Stimulated activated CD8-positive, alpha-beta memory T cell treated with anti-CD3 and anti-CD28 coated beads, Interleukin-2, amount 100 ng/mL, for 48 hours (primary cell): ENCODE measurements around the gene CTSH.

Source experiments
- DNase-seq, 2 donors: peaks; one replicate each; pipeline ENCODE4 v3.0.0-alpha.2; 2020; ENCODE audit warnings: low read depth in 2 of 2

Gene CTSH

GRCh38 chr15:78977591-78978347 is 32.9 kb upstream of the CTSH start:
- no peak for DNase-seq

DNA sequence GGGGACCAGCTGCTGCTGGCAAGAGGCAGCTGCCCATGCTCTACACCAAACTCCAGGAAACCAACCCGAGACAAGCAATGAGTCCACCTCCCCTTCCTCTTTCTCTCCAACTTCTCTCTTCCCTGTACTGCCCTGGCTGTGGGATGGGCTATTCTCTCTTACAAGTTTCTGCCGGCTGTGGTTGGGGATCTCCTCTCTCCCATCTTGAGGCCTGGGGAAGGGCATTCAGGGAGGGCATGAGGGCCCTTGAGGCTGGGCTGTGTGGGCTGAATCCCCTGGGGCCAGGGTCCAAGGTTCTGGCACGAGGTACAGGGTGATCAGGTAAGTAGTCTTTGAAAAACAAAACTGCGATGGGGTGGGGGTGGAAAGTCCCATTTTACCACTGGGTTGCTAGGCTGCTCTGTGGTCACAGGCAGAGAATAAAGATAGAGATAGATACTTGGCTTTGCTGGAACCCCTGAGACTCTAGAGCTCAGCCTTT is 32.3 kb upstream of the CTSH start:
- no peak for DNase-seq

DNA sequence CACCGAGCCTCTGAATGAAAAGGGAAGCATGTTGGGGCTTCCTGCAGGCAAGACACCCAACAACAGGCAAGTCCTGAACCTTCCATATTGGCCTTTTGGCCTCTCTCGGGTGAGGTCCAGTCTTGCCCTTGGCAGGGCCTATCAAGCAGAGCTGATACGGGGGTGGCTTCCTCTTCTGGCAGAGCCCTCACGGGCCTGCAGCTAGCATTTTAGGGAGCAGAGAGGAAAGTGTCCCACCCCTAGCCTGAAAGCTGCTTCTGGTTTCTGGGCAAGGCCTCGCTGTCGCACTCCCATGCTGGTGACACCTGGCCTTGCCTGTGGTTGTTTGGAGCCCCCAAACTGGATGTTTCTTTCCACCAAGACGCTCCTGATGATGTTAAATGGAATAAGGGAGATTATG is 31.8 kb upstream of the CTSH start:
- DNase-seq, result no peak

DNA sequence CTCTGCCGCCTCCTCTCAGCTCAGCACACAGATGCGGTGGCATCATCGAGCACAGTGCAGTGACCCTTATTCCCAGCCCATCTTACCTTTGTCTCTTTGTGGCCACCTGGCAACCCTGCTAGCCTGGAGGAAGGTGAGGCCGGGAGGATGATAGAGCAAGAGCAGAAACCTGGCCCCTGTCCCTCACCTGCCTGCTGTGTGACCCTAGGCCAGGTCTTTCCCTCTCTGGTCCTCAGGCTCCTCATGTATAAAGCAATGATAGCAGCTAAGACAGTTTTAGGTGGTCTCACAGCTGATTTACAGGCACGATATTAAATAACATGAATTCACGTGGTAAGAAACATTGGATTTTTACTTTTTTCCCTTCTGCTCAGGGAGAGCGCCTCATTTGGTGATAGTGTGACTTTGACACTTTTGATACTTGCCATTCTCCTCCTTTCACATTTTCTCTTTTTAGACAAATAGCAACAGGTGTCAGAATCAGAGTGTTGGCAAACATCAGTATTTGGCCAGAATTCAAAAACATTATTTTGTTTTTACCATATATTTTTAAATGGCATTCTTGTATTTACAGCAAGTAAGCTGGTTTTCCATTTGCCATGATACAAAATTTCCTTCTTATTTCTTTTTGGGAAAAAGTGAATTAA is 29.5 kb upstream of the CTSH start:
- DNase-seq, result no peak

DNA sequence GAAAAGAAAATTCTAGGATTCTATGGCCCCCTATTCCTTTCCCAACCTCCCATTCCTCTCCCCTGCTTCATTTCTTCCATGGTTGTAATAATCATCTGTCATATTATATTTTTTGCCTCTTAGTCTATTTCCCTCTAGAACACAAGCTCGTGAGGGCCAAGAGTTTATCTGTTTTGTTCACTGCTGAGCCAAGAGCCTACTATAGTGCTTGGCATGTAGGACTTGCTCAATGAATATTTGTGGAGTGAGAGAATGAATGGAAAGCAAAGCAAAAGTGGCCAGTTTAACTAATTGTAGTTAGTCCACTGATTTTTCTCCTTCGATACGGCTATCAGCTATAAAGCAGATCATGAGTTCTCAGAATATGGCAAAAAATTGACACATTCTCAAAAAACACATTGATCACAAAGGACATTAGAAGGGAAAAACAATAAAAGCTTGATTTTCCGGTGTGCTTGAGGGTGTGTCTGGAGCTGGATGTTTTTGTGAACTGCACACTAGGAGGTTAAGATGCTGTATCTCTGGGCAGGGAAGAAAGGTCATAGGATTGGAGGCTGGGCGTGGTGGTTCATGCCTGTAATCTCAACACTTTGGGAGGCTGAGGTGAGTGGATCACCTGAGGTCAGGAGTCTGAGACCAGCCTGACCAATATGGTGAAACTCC is 25.0 kb upstream of the CTSH start:
- no peak for DNase-seq

GRCh38 chr15:78968539-78969271 is 23.9 kb upstream of the CTSH start:
- no peak for DNase-seq

GRCh38 chr15:78968114-78968513 is 23.3 kb upstream of the CTSH start:
- no peak for DNase-seq

GRCh38 chr15:78960308-78960707 is 15.5 kb upstream of the CTSH start:
- DNase-seq, result no peak

DNA sequence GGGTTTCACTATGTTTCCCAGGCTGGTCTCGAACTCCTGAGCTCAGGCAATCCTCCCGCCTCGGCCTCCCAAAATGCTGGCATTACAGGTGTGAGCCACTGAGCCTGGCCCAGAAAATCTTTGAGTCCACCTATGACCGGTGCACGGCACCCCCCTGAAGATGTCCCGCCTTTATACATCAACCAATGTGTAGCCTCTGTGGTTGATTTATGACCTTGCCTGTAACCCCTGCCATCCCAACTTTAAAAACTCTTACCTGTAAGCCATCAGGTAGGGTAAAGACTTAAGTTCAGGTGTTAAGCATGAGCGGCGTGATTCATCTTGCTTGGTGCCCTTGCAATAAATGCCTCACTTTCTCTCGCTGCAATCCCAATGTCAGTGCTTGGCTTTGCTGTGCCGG is 14.5 kb upstream of the CTSH start:
- no peak for DNase-seq

- no peak for DNase-seq
Measured at GRCh38 chr15:78957416-78958093, 12.7 kb upstream of the CTSH start.

DNA sequence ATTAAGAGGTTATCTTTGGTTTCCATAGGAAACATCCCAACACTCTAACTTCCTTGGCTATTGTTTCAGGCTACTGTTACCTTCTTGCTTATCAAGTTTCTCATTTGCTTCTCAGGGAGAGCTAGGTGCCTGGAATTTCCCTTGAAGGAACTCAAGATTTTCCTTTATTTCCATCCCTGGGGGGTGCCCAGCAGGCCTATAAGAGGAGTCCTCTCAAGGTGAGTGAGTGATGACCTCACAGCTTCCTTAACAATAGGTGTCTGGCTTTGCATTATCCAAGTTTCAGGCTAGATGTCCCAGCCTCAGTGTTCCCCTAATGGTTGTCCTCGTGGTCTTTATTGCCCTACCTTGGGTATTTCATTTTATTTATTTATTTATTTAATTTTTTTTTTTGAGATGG is 12.1 kb upstream of the CTSH start:
- DNase-seq, result no peak

DNA sequence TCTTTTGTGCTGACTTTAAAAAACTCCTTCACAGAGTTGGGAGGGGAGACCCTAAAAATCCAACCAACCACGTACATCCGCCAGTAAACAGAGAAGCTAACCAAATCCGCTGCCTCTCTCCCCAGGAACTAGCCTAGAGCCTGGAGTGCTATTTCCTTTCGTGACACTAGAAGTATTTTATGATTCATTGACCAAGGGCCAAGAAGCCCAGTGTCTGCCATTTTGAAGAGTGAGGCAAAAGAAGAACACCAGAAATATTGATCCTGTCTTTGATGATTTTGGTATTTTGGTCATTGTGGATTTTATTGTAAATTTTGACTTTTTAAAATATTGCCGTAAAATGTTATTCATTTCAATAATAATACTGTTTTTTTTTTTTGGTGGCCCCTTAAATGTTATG is 10.5 kb upstream of the CTSH start:
- DNase-seq, result no peak

- DNase-seq, result no peak
Measured at GRCh38 chr15:78951841-78952238, 7.0 kb upstream of the CTSH start.

DNA sequence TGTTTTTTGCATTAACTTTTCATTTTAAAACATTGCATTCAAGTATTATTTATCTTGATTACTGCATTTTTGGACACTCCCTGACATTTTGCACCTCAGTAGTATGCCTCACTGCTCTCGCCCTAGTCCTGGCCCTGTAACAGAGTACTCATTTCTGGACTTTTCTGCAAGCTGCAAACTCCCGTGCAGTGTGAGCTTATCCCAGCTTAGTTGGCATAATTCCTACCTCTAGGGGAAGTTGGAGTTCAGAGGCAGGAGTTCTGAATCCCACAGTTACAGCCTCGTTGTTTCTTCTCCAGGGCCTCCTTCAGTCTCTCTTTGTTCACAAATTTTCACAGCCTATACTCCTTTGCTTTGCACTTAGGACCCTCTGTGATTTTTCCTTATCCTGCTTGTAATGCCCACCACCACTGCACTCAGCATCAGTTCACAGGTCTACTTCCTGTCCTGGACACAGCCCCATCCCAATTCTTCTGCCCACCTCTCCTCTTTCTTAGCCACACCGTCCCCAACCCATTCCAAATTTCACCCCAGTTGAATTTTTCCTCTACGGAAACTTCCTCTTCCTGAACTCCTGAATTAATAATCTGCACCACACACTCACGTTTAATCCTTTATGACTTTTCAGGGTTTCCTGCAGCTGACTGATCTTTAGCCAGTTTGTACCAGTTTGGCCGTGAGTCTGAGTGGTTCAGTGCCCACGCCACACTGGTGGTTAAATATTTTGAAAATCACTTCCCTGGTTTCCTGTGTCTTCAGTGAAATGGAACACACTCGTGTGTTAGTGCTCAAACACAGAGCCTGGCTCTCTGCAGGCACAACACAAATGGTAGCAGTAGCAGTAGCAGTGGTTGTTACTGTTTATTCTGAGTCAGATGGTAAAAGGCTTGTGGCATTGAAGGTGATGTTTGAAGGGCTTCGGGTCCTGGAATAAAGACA is 6.3 kb upstream of the CTSH start:
- DNase-seq, result no peak

GRCh38 chr15:78950343-78950742 is 5.5 kb upstream of the CTSH start:
- DNase-seq, result no peak

GRCh38 chr15:78949461-78949860 is 4.6 kb upstream of the CTSH start:
- DNase-seq, result no peak

GRCh38 chr15:78947506-78947905 is 2.7 kb upstream of the CTSH start:
- DNase-seq, result no peak

- no peak for DNase-seq
Measured at GRCh38 chr15:78946493-78946892, 1.6 kb upstream of the CTSH start.

- no peak for DNase-seq
Measured at GRCh38 chr15:78944202-78944625, 632 bp downstream of the CTSH start.

DNA sequence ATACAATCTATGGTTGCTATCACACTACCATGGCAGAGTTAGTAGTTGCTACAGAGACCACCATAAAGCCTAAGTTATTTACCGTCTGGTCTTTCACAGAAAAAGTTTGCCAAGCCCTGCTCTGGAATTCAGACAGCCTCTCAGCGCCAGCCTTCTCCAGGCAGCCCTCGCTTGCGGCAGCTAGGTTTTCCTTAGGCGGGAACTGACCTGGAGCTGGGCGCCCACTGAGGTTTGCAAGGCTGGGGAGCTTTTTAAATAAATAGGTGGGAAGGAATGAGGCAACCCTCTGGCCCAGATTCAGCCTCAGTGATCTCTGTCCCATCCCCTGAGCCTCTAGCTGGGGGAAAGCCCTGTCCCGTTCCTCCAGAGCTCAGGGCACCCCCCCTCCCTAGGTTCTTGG is 1.2 kb downstream of the CTSH start:
- DNase-seq, result no peak

DNA sequence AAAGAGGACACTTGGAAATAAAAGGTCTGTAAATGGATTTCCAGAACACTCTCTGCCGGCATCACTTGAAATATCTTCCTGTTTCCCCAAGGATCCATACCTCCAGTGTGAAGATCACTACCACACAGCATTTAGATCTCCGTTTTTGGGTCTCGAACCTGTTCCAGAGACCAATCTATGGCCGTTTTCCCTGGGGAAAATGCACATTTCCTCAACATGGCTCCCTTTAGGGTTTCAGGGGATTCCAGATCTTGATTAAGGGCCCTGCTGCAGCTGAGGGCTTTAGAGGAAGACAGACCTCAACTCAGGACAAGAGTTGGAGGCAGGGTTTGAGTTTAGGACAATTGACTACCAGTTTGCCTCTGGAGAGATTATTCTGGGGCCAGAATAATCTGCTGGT is 2.1 kb downstream of the CTSH start:
- no peak for DNase-seq
